GM23338 (cell line): ENCODE data around the gene ZMYND8. TPM values are rescaled to one million over a fixed set of nuclear protein-coding genes. Genes with fewer than 3 reads are reported as not detected.

ENCODE experiments used
- CREB1 ChIP-seq: fragments of 250-450 bp; sonication (Bioruptor Pico); IDR thresholded peaks from 2 replicates; pipeline ENCODE4 v1.5.0; 2020; ENCODE audit warnings: low read depth, mild to moderate bottlenecking, moderate library complexity
- NANOG ChIP-seq: IDR thresholded peaks from 2 replicates; pipeline ENCODE4 v1.6.1; 2016; ENCODE audit warnings: antibody characterized with exemption, borderline replicate concordance
- POLR2AphosphoS5 ChIP-seq: IDR thresholded peaks from 2 replicates; pipeline ENCODE4 v1.6.1; 2016; ENCODE audit warnings: antibody characterized with exemption, low read depth
- ZNF114 ChIP-seq: fragments of 250-450 bp; sonication (Bioruptor Pico); IDR thresholded peaks from 2 replicates; pipeline ENCODE4 v1.5.0; 2020; ENCODE audit warnings: mild to moderate bottlenecking, moderate library complexity
- ZNF331 ChIP-seq: fragments of 250-450 bp; sonication (Bioruptor Pico); IDR thresholded peaks from 2 replicates; pipeline ENCODE4 v1.5.0; 2020; ENCODE audit warnings: low read depth, mild to moderate bottlenecking, moderate library complexity
- ZNF462 ChIP-seq: fragments of 250-450 bp; sonication (Bioruptor Pico); IDR thresholded peaks from 2 replicates; pipeline ENCODE4 v1.5.0; 2020; ENCODE audit warnings: mild to moderate bottlenecking, moderate library complexity
- polyA plus RNA-seq: library from polyadenylated mRNA; unstranded; fragments of >200 nt; fragmentation: Nextera tagmentation; extraction: Ambion mirVana; gene quantifications from 2 replicates; pipeline ENCODE4 v1.2.1, GENCODE V29; 2016
- total RNA-seq: library from RNA; depleted of rRNA; stranded (reverse); fragments of >200 nt; shearing (Covaris generic); gene quantifications from 2 replicates; pipeline ENCODE4 v1.2.3, GENCODE V29; 2014
- TF ChIP-seq, protein P1 (sequence below): IDR thresholded peaks from one replicate; pipeline ENCODE4 v1.6.1; 2018; ENCODE audit warnings: antibody characterized with exemption; ENCODE audit not compliant: unreplicated experiment

ZMYND8 gene
- total and polyA plus RNA-seq, 2 experiments from 2014 or later: 70.9 to 128 TPM

DNA sequence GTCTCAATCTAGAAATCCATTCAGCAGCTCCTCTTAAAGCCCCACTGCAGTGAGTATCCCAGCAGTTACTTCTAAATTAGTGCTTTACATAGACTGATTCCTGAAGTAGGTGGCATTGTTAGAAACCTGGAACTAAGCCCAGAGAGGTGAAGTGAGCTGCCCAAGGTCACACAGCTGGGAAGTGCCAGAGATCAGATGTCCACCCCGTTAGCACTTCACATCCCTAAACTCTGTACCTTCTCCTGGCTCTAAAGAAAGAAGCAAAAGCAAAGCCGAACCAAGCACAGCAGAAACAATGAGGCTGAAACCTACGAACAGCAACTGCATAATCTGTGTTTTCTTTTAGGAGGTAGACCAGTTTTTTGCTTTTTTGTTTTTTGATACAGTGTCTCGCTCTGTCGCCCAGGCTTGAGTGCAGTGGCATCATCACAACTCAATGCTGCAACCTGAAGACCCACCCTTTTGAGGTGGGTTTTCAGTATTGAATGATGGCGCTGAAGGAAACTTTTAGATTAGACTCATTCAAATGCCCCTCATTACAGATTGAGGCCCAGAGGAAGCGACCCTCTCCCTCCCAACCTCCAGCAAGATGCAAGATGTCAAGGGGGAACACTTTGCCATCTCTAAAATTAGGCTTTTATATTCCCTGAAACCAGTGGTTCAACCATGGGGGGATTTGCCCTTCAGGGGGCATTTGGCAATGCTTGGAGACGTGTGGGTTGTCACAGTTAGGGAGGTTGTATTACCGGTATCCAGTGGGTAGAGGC lies 3.2 kb upstream of the ZMYND8 start (continued):
- TF ChIP-seq ZNF462: no peak
- no peak for TF ChIP-seq ZNF331 (CRISPR knock-in tag)
- TF ChIP-seq NANOG: no peak
- TF ChIP-seq CREB1 (CRISPR knock-in tag): no peak
- no peak for TF ChIP-seq ZNF114 (CRISPR knock-in tag)
- TF ChIP-seq, protein P1, sequence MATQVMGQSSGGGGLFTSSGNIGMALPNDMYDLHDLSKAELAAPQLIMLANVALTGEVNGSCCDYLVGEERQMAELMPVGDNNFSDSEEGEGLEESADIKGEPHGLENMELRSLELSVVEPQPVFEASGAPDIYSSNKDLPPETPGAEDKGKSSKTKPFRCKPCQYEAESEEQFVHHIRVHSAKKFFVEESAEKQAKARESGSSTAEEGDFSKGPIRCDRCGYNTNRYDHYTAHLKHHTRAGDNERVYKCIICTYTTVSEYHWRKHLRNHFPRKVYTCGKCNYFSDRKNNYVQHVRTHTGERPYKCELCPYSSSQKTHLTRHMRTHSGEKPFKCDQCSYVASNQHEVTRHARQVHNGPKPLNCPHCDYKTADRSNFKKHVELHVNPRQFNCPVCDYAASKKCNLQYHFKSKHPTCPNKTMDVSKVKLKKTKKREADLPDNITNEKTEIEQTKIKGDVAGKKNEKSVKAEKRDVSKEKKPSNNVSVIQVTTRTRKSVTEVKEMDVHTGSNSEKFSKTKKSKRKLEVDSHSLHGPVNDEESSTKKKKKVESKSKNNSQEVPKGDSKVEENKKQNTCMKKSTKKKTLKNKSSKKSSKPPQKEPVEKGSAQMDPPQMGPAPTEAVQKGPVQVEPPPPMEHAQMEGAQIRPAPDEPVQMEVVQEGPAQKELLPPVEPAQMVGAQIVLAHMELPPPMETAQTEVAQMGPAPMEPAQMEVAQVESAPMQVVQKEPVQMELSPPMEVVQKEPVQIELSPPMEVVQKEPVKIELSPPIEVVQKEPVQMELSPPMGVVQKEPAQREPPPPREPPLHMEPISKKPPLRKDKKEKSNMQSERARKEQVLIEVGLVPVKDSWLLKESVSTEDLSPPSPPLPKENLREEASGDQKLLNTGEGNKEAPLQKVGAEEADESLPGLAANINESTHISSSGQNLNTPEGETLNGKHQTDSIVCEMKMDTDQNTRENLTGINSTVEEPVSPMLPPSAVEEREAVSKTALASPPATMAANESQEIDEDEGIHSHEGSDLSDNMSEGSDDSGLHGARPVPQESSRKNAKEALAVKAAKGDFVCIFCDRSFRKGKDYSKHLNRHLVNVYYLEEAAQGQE: no peak
- TF ChIP-seq POLR2AphosphoS5: no peak
